Thyroid gland (tissue), 4 donors: ENCODE results near the gene SMARCD1.

ENCODE experiments used
- POLR2A ChIP-seq, 2 donors: fragments of 450-650 bp; IDR thresholded peaks; one replicate each; pipeline ENCODE4 v1.6.1; 2017; ENCODE audit warnings: antibody characterized with exemption in 2 of 2, mild to moderate bottlenecking in 2 of 2, moderate library complexity in 1 of 2
- TF ChIP-seq, protein P1 (sequence below), 6 experiments: fragments of 200-600 bp in 3 of 6; fragments of 450-650 bp in 3 of 6; sonication (generic) in 3 of 6; IDR thresholded peaks; one replicate each; pipeline ENCODE4 v1.5.1; 2016 to 2019; ENCODE audit warnings: antibody characterized with exemption in 6 of 6, mild to moderate bottlenecking in 2 of 6, inconsistent platforms in 1 of 6, moderate library complexity in 1 of 6

DNA sequence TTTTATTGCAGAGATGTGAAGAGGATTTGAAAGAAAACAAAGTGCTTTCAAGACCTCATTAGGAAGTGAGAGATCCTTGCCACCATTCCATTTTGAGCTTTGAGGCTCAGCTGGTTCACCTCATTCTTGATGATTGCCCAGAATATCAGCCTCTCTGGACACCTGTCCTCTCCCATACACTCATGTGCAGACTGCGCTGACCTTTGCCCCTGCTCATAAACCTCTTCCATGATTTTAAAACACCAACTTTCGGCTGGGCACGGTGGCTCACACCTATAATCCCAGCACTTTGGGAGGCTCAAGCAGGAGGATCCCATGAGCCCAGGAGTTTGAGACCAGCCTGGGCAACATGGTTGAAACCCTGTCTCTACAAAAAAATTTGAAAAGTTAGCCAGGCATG lies 35.8 kb downstream of the SMARCD1 start:
- TF ChIP-seq, protein P1, sequence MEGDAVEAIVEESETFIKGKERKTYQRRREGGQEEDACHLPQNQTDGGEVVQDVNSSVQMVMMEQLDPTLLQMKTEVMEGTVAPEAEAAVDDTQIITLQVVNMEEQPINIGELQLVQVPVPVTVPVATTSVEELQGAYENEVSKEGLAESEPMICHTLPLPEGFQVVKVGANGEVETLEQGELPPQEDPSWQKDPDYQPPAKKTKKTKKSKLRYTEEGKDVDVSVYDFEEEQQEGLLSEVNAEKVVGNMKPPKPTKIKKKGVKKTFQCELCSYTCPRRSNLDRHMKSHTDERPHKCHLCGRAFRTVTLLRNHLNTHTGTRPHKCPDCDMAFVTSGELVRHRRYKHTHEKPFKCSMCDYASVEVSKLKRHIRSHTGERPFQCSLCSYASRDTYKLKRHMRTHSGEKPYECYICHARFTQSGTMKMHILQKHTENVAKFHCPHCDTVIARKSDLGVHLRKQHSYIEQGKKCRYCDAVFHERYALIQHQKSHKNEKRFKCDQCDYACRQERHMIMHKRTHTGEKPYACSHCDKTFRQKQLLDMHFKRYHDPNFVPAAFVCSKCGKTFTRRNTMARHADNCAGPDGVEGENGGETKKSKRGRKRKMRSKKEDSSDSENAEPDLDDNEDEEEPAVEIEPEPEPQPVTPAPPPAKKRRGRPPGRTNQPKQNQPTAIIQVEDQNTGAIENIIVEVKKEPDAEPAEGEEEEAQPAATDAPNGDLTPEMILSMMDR (IDR thresholded peaks at IDR 0.05) = no peak
- no peak for TF ChIP-seq POLR2A (IDR thresholded peaks at IDR 0.05)
